Measurements from ENCODE around the gene ARFGEF3.
"Not testable (repeated sequence)": the region's sequence is repeated elsewhere in the genome, so short reads cannot be mapped to it uniquely, and the experiment has no call there.

ARFGEF3 gene

GRCh38 chr6:138212530-138212929 lies 50.8 kb downstream of the ARFGEF3 start:
- H3K4me3 ChIP-seq (ENCODE audit: low read depth, low read length) = not testable (repeated sequence)

- no peak overlapping the region for H3K4me3 ChIP-seq (ENCODE audit: low read depth, low read length)
These were observed 53.5 kb downstream of the ARFGEF3 start for GRCh38 chr6:138215093-138215782.

- no peak within 1 kb of the TSS for H3K4me3 ChIP-seq (ENCODE audit: low read depth, low read length)
These were observed 56.7 kb downstream of the ARFGEF3 start, which contains the start of gene PBOV1 for GRCh38 chr6:138218449-138218848. PBOV1 (minus strand) TSS chr6:138218491; CDS start chr6:138218395, 96 bp downstream.

- no peak overlapping the region for H3K4me3 ChIP-seq (ENCODE audit: low read depth, low read length)
These were observed 57.7 kb downstream of the ARFGEF3 start for GRCh38 chr6:138219398-138219797.

- H3K4me3 ChIP-seq (ENCODE audit: low read depth, low read length) = no peak overlapping the region
These were observed 58.2 kb downstream of the ARFGEF3 start for GRCh38 chr6:138219901-138220300.

GRCh38 chr6:138222901-138223546 lies 61.3 kb downstream of the ARFGEF3 start:
- no peak overlapping the region for H3K4me3 ChIP-seq (ENCODE audit: low read depth, low read length)

GRCh38 chr6:138225953-138226352 lies 64.2 kb downstream of the ARFGEF3 start:
- H3K4me3 ChIP-seq (ENCODE audit: low read depth, low read length) = no peak overlapping the region

GRCh38 chr6:138226700-138227315 lies 65.1 kb downstream of the ARFGEF3 start:
- no peak overlapping the region for H3K4me3 ChIP-seq (ENCODE audit: low read depth, low read length)

- H3K4me3 ChIP-seq (ENCODE audit: low read depth, low read length) = no peak overlapping the region
These were observed 65.6 kb downstream of the ARFGEF3 start for GRCh38 chr6:138227316-138227781.

- no peak overlapping the region for H3K4me3 ChIP-seq (ENCODE audit: low read depth, low read length)
These were observed 67.3 kb downstream of the ARFGEF3 start for GRCh38 chr6:138229072-138229471.

- H3K4me3 ChIP-seq (ENCODE audit: low read depth, low read length) = no peak overlapping the region
These were observed 68.0 kb downstream of the ARFGEF3 start for GRCh38 chr6:138229663-138230179.

GRCh38 chr6:138230221-138230620 lies 68.5 kb downstream of the ARFGEF3 start:
- H3K4me3 ChIP-seq (ENCODE audit: low read depth, low read length) = no peak overlapping the region

- no peak overlapping the region for H3K4me3 ChIP-seq (ENCODE audit: low read depth, low read length)
These were observed 69.1 kb downstream of the ARFGEF3 start for GRCh38 chr6:138230759-138231380.

GRCh38 chr6:138231381-138231886 lies 69.7 kb downstream of the ARFGEF3 start:
- H3K4me3 ChIP-seq (ENCODE audit: low read depth, low read length) = no peak overlapping the region

GRCh38 chr6:138234363-138234762 lies 72.6 kb downstream of the ARFGEF3 start:
- no peak overlapping the region for H3K4me3 ChIP-seq (ENCODE audit: low read depth, low read length)

- H3K4me3 ChIP-seq (ENCODE audit: low read depth, low read length) = no peak overlapping the region
These were observed 73.5 kb downstream of the ARFGEF3 start for GRCh38 chr6:138235205-138235604.

GRCh38 chr6:138235693-138236092 lies 74.0 kb downstream of the ARFGEF3 start:
- H3K4me3 ChIP-seq (ENCODE audit: low read depth, low read length) = no peak overlapping the region

GRCh38 chr6:138237463-138237862 lies 75.7 kb downstream of the ARFGEF3 start:
- no peak overlapping the region for H3K4me3 ChIP-seq (ENCODE audit: low read depth, low read length)

- H3K4me3 ChIP-seq (ENCODE audit: low read depth, low read length) = no peak overlapping the region
These were observed 76.6 kb downstream of the ARFGEF3 start for GRCh38 chr6:138238368-138238767.

GRCh38 chr6:138239774-138240173 lies 78.0 kb downstream of the ARFGEF3 start:
- H3K4me3 ChIP-seq (ENCODE audit: low read depth, low read length) = no peak overlapping the region

Measured in iPS-11a (cell line).